Stimulated activated CD4-positive, alpha-beta T cell treated with anti-CD3 and anti-CD28 coated beads, Interleukin-4, amount 100 ng/mL, for 48 hours (primary cell): ENCODE measurements around the gene NDRG4.

Experiments used
- DNase-seq, 2 donors: peaks; one replicate each; pipeline ENCODE4 v3.0.0-alpha.2; 2020; ENCODE audit warnings: low read depth in 2 of 2

The NDRG4 gene

GRCh38 chr16:58495521-58496331 lies 4.2 kb upstream of the NDRG4 start:
- no peak for DNase-seq

GRCh38 chr16:58497468-58497867 lies 2.5 kb upstream of the NDRG4 start:
- DNase-seq, result no peak

DNA sequence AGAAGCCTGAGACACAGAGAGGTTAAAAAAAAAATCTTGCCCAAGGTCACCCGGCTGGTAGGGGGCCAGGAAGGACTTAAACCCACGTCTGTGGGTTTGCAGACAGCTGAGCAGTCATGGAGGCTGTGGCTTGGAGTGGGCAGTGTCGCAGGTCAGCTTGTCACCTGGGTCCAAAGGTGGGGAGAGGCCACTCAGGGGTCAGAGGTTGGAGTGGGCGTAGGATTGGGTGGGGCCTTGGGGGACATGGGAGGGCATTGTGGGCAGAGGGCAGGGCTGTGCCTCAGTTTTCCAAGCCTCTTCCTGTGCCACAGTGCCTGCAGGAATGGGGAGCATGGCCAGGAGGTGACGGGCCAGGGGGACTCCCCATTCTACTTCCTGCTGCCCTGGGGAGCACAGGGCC lies 2.0 kb upstream of the NDRG4 start:
- DNase-seq, result no peak

GRCh38 chr16:58498341-58499091 lies 1.4 kb upstream of the NDRG4 start:
- no peak for DNase-seq

- no peak for DNase-seq
Observed at GRCh38 chr16:58499092-58499511, 841 bp upstream of the NDRG4 start.

DNA sequence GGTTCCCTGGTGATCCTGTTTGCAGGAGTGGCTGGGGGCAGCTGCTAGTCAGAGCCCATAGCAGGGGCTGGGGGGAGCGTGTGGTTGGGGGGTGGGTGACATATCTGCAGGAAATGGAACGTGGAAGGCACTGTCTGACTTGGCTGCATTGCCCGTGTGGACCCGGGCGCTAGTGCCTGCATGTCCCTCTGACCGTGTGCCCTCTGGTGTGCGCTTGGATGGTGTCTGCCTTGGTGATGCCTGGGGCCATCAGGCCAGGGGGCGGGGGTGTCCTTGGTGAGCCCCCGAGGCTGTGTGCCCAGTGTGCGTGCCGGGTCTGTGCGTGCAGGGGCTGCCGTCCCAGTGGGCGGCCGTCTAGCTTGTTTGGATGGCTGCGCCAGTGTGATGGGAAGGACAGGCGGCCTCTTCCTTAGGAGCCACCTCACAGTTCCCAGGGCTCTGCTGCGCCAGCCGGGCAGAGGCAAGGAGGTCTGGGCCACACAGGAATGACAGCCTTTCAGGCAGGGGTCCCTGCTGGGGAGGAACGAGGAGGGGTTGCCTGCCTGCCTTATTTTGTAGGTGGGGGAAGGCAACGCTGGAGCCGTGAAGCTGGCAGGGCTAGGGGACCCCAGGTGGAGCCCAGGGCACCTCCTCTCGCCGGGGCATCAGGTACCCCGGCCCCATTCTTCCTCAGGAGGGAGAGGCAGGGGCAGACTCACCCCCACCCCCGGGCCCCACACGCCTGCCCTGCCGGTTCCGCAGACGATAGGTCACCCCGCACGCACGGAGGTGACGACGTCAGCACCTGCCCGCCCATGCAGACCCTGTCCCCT lies 693 bp downstream of the NDRG4 start:
- no peak for DNase-seq

- DNase-seq, result peak in 1 of 2 donors; percentile 40
Observed at GRCh38 chr16:58501242-58502131, 1.5 kb downstream of the NDRG4 start.

- DNase-seq, result no peak
Observed at GRCh38 chr16:58502217-58502921, 2.4 kb downstream of the NDRG4 start.

DNA sequence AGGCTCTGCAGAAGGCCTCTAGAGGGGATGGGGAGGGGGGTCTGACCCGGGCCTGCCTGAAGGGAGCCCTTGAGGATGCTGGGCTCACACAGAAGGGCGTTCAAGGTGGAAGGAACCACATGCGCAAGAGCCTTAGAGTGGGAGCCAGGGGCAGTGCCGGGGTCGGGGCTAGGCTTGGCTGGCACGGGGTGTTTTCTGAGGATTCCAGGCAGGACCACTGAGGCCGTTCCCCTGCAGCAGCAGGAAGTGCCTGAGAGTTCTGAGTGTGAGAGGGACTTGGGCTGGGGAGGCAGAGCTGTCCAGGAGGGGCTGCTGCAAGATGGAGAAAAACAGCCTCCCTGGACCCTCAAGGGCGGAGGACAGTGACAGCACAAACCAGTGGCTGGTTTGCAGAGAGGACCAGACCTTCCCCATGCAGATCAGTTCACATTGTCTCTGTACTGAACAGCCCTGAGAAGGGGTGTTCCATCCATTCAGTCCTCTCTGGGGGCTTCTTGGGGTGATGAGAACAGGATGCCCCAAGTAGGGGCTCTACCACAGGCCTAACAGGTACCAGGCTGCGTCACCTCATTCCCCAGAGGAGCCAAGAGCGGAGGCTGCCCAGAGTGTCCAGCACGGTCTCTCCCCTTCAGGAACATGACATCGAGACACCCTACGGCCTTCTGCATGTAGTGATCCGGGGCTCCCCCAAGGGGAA lies 3.4 kb downstream of the NDRG4 start:
- DNase-seq, result no peak

DNA sequence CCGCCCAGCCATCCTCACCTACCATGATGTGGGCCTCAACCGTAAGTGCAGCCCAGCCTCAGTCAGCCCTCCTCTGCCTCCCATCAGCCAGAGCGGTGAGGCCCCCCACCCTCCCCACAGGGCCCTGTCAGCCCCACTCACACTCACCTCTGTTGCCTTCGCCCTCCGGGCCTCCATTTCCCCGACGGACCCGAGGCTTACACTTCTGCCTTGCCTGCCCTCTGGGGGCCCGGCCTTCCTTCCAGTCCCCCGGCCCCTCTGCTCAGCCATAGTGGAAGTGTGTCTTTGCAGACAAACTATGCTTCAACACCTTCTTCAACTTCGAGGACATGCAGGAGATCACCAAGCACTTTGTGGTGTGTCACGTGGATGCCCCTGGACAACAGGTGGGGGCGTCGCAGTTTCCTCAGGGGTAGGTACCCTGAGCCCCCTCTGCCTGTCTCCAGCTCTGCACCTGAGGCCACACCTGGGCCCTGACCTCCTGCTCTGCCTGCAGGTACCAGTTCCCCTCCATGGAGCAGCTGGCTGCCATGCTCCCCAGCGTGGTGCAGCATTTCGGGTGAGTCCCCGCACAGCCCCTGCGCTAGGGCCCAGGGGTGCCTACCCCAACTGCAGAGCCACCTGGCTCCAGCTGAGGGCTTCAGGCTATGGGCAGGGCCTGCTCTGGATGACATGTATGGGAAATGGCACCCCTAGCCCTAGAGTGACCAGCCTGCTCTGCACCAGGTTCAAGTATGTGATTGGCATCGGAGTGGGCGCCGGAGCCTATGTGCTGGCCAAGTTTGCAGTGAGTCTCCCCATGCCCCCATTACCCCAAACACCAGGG lies 4.1 kb downstream of the NDRG4 start:
- DNase-seq, result no peak

- DNase-seq, result no peak
Observed at GRCh38 chr16:58506241-58507194, 6.6 kb downstream of the NDRG4 start.

GRCh38 chr16:58507195-58507962 lies 7.4 kb downstream of the NDRG4 start:
- DNase-seq, result no peak

DNA sequence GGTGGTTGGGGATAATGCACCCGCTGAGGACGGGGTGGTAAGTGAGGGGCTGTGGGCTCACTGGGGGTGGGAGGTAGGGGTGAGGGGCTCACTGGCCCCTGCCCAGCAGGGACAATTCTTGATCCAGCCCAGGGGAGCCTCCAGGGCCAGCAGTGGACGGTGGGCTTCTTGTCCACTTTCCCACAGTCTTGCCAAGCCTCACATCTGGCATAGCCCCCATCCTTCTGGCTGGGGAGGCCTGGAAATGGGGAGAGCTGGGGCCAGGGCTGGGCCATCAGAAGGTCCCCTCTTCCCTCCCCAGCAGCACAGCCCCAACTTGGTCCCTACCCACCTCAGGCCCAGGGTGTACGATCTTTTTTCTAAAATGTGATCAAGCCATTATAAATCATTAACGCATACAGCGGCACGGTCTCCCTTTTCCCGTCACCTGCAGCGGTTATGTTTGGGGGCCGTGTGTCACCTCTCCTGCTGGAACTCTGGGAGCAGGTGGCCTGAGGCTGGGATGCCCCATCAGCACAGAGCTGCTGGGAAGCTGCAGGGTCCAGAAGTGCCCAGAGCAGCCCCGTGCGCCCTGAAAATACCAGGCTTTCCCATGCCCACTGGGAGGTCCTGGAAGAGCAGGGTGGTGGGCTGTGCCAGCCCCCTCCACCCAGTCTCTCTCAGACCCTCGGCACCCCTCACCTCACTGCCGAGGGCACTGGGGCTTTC lies 8.2 kb downstream of the NDRG4 start:
- no peak for DNase-seq

- no peak for DNase-seq
Observed at GRCh38 chr16:58508671-58509251, 8.8 kb downstream of the NDRG4 start.

DNA sequence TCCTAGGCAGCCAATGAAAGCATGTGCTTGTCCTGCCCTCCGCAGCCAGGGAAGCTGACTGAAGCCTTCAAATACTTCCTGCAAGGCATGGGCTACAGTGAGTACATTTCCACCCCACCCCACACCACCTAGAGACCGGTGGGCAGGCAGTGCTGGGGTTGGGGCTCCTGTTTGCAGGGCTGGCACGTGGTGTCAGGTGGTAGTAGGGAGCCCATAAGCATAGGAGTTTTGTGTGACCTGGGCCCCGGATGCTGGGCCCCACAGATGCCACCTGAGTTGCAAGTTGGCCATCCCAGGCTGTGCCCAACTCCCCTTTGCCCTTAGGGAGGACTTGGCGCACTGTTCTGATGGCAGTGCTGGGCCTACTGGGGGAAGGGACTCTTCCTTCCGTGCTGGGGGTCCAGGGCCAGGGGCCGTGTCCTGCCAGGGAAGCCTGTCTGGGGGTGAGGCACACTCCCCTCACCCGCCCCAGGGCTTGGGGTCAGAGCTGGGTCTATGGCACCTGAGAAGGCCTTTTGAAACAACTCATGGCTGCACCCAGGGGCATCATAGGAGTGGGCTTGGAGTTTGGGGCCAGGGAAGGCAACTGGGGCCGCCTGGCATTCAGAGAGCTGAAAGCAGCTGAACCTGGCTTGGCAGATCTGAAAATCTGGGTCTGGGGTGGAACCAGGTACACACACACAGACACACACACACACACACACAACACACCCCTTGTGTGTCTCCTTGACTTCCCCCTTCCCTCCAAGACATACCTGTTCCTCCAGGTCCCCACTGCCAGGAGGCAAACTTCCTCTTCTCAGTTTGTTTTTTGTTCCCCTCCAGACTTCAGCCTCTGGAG lies 9.5 kb downstream of the NDRG4 start:
- no peak for DNase-seq
